Subcutaneous abdominal adipose tissue (tissue), 5 donors: Measurements from ENCODE around the gene CRYGB.

Experiments used
- H3K27ac ChIP-seq: one replicate; pipeline ENCODE4 v1.7.0; 2013; ENCODE audit warnings: low read depth, mild to moderate bottlenecking, inconsistent platforms, low read length, moderate library complexity
- H3K27me3 ChIP-seq, 5 donors: one replicate each; pipeline ENCODE4 v1.7.0; 2013; ENCODE audit warnings: low read length in 5 of 5, inconsistent platforms in 1 of 5; ENCODE audit not compliant: control insufficient read depth in 5 of 5, insufficient read depth in 4 of 5
- H3K36me3 ChIP-seq, 5 donors: one replicate each; pipeline ENCODE4 v1.7.0; 2013; ENCODE audit warnings: low read length in 5 of 5; ENCODE audit not compliant: control insufficient read depth in 5 of 5, insufficient read depth in 5 of 5
- H3K4me1 ChIP-seq, 5 donors: one replicate each; pipeline ENCODE4 v1.7.0; 2013; ENCODE audit warnings: low read length in 5 of 5, mild to moderate bottlenecking in 3 of 5, moderate library complexity in 1 of 5; ENCODE audit not compliant: control insufficient read depth in 5 of 5, insufficient read depth in 5 of 5
- H3K4me3 ChIP-seq, 5 donors: one replicate each; pipeline ENCODE4 v1.7.0; 2013; ENCODE audit warnings: low read length in 5 of 5, low read depth in 1 of 5
- H3K9ac ChIP-seq, 5 donors: one replicate each; pipeline ENCODE4 v1.7.0; 2013; ENCODE audit warnings: low read length in 5 of 5, mild to moderate bottlenecking in 4 of 5, moderate library complexity in 3 of 5
- H3K9me3 ChIP-seq, 5 donors: one replicate each; pipeline ENCODE4 v1.7.0; 2013; ENCODE audit warnings: low read length in 5 of 5; ENCODE audit not compliant: control insufficient read depth in 5 of 5
- donor health status: healthy.
- donor health status: healthy.
- donor health status: healthy.
- donor health status: healthy.
- donor health status: healthy.

CRYGB gene

GRCh38 chr2:208146006-208146405 lies at the start of gene CRYGB:
CRYGB (minus strand) TSS chr2:208146158; CDS start chr2:208146120, 38 bp downstream.
- Histone ChIP-seq H3K27ac (no peak within 1 kb of the TSS), H3K9ac (no peak within 1 kb of the TSS), H3K9me3 (peaks cover 0 to 2% (median 0%) of the 10 kb centered on the region in 5 donors), H3K36me3 (no peaks in the 10 kb centered on the region), H3K4me1 (peaks cover 0 to 1% (median 0%) of the 10 kb centered on the region in 5 donors), H3K4me3 (no peak within 1 kb of the TSS), H3K27me3 (no peaks in the 10 kb centered on the region)

DNA sequence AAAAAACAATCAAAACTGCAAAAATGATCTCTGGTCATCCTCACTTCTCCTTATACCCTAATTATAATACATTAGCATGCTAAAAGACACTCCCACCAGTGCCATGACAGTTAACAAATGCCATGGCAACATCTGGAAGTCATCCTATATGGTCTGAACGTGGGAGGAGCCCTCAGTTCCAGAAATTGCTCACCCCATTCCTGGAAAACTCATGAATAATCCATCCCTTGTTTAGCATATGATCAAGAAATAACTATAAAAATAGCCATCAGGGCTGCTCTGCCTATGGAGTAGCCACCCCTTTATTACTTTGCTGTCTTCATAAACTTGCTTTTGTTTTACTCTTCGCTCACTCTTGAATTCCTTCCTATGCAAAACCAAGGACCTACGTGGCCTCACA lies 49.6 kb upstream of the CRYGB start:
- Histone ChIP-seq H3K4me1 (no peaks in the 10 kb centered on the region), H3K27me3 (peaks cover 0 to 3% (median 0%) of the 10 kb centered on the region in 5 donors), H3K9me3 (no peaks in the 10 kb centered on the region), H3K4me3 (no peak overlapping the region), H3K9ac (no peak overlapping the region), H3K36me3 (no peaks in the 10 kb centered on the region), H3K27ac (no peak overlapping the region)

DNA sequence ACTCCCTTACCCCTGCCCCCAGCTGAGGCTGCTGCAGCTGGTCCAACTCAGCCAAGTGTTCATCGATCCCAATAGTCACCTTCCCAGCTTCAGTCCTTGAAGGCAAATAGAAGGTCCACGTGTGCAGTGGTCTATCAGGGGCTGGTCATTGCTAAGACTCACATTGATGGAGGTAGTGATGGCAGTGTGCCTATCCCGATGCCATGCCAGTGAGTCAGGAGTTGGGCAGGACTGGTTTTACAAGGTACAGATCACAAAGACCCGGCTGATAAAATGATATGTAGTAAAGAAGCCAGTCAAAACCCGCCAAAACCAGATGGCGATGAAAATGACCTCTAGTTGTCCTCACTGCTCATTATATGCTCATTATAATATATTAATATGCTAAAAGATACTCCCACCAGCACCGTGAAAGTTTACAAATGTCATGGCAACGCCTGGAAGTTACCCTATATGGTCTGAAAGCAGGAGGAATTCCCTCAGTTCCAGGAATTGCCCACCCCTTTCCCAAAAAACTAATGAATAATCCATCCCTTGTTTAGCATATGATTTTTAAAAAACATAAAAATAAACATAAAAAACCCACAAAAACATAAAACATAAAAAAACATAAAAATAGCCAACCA lies 46.8 kb upstream of the CRYGB start:
- H3K27me3 ChIP-seq: peaks cover 0 to 8% (median 3%) of the 10 kb centered on the region in 5 donors
- H3K9me3 ChIP-seq: no peaks in the 10 kb centered on the region
- no peak overlapping the region for H3K9ac ChIP-seq
- H3K36me3 ChIP-seq: no peaks in the 10 kb centered on the region
- H3K27ac ChIP-seq: no peak overlapping the region
- H3K4me3 ChIP-seq: no peak overlapping the region
- no peaks in the 10 kb centered on the region for H3K4me1 ChIP-seq

DNA sequence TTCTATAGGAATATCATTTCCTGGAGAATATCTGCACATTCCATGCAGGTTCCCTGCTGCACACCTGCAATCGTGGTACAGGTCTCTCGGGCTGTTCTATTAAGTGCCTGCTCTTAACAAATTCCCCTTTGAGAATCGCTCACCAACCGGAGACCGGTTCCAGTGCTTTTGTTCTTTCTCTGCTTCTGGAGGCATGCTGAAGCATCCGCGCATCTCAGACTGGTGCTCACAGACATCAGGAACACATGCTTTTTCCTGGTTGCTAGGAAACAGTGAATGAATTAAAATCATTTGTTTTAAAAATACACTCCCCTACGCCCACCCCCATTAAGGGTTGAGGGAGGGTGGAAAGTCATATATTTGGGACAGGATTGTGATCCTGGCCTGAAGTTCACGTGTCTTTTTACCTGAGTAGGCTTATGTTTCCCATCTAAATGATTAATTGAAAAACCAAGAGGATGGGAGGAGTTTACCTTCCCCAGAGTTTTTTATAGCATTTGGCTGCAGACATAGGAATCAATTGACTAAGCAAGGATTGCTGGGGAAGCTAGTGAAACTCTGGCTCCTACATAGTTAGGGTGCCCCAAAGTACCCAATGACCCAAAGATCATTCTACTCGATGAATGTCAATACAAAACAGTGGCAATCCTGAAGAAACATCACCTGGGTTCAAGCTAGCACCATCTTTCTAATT lies 44.0 kb upstream of the CRYGB start, which contains the start of gene C2orf80:
Gene C2orf80, minus strand, starts transcription at position 221 of the 694 bp plus-strand sequence. CDS start 3,044 bp downstream, outside the sequence.
- Histone ChIP-seq H3K4me3 (no peak within 1 kb of the TSS), H3K36me3 (no peaks in the 10 kb centered on the region), H3K9me3 (no peaks in the 10 kb centered on the region), H3K9ac (no peak within 1 kb of the TSS), H3K27ac (no peak within 1 kb of the TSS), H3K27me3 (peaks cover 0 to 11% (median 8%) of the 10 kb centered on the region in 5 donors), H3K4me1 (no peaks in the 10 kb centered on the region)

DNA sequence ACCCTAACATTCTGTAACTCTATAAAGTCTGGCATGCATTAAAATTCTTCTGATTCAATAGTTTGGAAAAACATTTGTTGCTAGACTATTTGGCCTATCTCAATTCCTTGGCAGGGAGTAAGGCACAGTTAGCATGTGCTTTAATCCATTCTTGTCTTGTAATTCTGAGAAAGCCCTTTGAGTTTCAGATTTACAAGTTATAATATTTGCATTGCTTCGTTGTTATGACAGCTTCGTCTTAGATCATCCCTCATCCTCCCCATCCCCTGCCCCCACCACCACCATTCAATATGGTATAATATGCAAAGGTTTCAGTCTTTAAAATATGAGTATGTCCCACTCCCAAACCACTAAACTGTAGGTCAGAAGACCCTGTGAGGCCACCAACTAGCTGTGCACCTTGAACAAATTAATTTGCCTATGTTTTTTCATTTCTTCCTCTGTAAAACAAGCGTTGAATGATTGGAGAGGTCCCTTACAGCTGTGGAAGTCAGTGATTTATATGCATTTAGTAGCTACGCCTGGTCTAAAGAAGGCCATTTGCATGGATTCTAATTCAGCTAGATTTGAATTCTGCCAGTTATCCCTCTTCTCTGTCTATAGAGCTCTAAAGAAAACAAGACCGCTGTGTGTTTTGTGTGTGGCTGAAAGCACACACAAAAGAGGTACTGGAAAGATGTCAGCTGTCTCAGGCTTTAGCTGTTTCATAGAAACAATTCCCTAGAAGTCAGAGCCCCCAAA lies 43.3 kb upstream of the CRYGB start:
- no peaks in the 10 kb centered on the region for H3K36me3 ChIP-seq
- H3K4me3 ChIP-seq: no peak overlapping the region
- H3K9me3 ChIP-seq: no peaks in the 10 kb centered on the region
- no peak overlapping the region for H3K27ac ChIP-seq
- peaks cover 0 to 11% (median 8%) of the 10 kb centered on the region in 5 donors for H3K27me3 ChIP-seq
- no peaks in the 10 kb centered on the region for H3K4me1 ChIP-seq
- H3K9ac ChIP-seq: no peak overlapping the region

GRCh38 chr2:208186893-208187292 lies 40.9 kb upstream of the CRYGB start:
- Histone ChIP-seq H3K27me3 (peaks cover 0 to 11% (median 8%) of the 10 kb centered on the region in 5 donors), H3K4me3 (no peak overlapping the region), H3K9ac (no peak overlapping the region), H3K9me3 (no peaks in the 10 kb centered on the region), H3K27ac (no peak overlapping the region), H3K36me3 (no peaks in the 10 kb centered on the region), H3K4me1 (peaks cover 0 to 4% (median 0%) of the 10 kb centered on the region in 5 donors)

- Histone ChIP-seq H3K4me1 (peaks cover 0 to 4% (median 0%) of the 10 kb centered on the region in 5 donors), H3K9me3 (no peaks in the 10 kb centered on the region), H3K9ac (no peak overlapping the region), H3K27ac (no peak overlapping the region), H3K36me3 (no peaks in the 10 kb centered on the region), H3K27me3 (peaks cover 0 to 11% (median 8%) of the 10 kb centered on the region in 5 donors), H3K4me3 (no peak overlapping the region)
Observed at GRCh38 chr2:208186465-208186864, 40.5 kb upstream of the CRYGB start.

DNA sequence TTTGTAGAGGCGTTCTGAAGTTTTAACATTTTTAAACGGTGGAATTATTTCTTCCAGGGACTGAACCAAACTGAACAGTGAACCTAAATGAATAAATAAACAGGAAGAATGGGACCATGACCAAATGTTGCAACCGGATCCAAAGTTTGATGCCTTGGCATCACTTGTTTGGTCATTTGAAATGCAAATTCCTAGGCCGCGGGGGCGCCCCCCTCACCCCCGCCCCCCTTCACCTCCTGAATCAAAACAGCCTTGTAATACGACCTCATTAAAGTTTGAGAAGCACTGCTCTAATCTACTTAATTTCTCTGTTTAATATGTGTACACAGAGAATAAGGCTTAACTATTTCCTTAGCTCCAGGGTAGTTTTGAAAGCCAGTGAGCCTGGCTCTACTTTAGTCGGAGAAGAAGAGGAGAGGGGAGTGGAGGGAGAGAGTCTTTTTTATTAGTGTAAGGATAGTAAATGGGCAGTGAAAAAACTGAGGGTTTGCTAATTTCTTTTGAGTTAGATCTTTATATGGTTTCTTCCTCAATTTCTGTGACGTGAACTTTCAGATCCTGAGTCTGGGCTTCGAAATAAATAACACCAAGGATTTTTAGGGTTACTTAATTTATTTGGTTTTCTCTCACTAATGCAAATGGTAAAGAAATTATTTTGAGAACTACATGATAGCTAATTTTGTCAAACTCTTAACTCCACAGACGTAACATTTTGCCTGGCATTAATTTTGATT lies 38.2 kb upstream of the CRYGB start:
- Histone ChIP-seq H3K4me3 (no peak overlapping the region), H3K4me1 (peaks cover 0 to 4% (median 0%) of the 10 kb centered on the region in 5 donors), H3K27me3 (peaks cover 0 to 7% (median 0%) of the 10 kb centered on the region in 5 donors), H3K36me3 (no peaks in the 10 kb centered on the region), H3K9ac (peak overlapping the region in 1 of 5 donors; percentile 12), H3K9me3 (no peaks in the 10 kb centered on the region), H3K27ac (no peak overlapping the region)

DNA sequence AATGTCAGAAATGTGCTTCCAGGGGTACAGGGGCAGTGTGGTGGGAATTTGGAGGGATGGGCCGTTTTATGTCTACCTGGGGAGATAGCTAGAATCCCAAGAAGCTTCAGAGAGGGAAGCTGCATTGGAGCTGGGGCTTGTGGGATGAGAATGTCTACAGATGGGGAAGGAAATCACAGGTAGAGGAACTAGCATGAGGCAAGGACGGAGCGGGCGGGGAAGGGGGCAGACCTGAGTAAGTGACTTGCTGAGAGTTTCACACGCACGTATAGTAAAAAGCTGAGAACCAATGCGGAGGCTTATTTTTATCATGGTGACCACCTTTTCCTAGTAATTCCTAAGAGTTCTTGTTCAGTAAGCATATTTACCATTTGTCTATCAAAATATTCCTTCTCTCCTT lies 37.6 kb upstream of the CRYGB start:
- Histone ChIP-seq H3K36me3 (no peaks in the 10 kb centered on the region), H3K4me3 (no peak overlapping the region), H3K4me1 (peaks cover 0 to 4% (median 0%) of the 10 kb centered on the region in 5 donors), H3K27ac (no peak overlapping the region), H3K9ac (no peak overlapping the region), H3K27me3 (peaks cover 0 to 7% (median 0%) of the 10 kb centered on the region in 5 donors), H3K9me3 (no peaks in the 10 kb centered on the region)
